A673 (cell line): ENCODE measurements around the gene IRAG1.

Experiments used
- EZH2 ChIP-seq: fragments of 200-600 bp; sonication (generic); IDR thresholded peaks from 2 replicates; pipeline ENCODE4 v1.6.1; 2017; ENCODE audit warnings: borderline replicate concordance, low read depth, mild to moderate bottlenecking, mixed read lengths, antibody characterized with exemption, low read length; ENCODE audit not compliant: poor library complexity, severe bottlenecking
- TF ChIP-seq, protein P1 (sequence below): fragments of 300-800, 200-600 bp; sonication (generic); conservative IDR thresholded peaks from 2 replicates; pipeline ENCODE4 v1.5.1; 2017; ENCODE audit warnings: low read depth, mild to moderate bottlenecking, antibody characterized with exemption, low read length, moderate library complexity, mixed read lengths

DNA sequence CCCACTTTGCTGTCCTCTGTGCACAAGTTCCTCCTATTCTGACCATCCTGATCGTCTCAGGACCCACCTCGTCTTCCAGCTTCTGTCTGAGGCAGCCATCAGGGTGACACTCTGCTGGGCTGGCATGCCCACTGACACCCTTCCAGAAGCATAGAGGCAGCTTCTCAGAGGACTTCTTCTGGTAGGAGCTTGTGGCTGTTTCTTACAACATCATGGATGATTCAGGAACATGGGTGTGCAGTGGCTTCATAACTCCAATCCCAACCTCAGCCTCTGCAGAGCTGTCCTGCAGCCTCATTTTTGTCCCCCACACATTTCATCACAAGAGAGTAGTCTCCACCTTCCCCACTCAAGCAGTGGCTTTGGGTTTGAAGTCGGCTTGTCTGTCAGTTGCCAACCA lies 36.6 kb upstream of the IRAG1 start:
- TF ChIP-seq, protein P1, sequence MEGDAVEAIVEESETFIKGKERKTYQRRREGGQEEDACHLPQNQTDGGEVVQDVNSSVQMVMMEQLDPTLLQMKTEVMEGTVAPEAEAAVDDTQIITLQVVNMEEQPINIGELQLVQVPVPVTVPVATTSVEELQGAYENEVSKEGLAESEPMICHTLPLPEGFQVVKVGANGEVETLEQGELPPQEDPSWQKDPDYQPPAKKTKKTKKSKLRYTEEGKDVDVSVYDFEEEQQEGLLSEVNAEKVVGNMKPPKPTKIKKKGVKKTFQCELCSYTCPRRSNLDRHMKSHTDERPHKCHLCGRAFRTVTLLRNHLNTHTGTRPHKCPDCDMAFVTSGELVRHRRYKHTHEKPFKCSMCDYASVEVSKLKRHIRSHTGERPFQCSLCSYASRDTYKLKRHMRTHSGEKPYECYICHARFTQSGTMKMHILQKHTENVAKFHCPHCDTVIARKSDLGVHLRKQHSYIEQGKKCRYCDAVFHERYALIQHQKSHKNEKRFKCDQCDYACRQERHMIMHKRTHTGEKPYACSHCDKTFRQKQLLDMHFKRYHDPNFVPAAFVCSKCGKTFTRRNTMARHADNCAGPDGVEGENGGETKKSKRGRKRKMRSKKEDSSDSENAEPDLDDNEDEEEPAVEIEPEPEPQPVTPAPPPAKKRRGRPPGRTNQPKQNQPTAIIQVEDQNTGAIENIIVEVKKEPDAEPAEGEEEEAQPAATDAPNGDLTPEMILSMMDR: no peak
- TF ChIP-seq EZH2: no peak
